Measurements from ENCODE around the gene EEF1G. TPM values are rescaled to one million over a fixed set of nuclear protein-coding genes. Genes with fewer than 3 reads are reported as not detected.
A peak's percentile ranks its signal among the peaks of the same experiment; 100 is the strongest.

EEF1G gene
- total RNA-seq, 1 donor from 2014 or later, result 1,747 TPM

DNA sequence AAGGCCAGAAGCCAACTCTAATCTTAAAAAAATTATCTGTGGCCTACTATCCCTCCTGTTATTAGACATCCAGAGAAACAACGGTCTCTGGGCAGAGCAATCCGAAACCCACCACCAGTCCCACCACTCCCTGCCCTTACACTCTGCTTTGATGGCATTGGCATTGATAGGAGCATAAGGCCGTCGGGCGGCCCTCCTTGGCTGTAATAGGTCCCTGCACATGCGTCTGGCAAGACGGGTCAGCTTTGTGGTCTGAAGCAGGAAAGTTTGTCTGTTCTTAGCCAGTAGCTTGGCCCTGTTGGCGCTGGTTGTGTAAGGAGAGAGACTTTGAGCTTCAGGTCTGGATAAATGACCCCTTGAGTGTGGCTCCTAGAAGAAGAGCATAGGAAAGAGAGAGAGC lies 21.4 kb upstream of the EEF1G start:
- Mint-ChIP-seq H3K36me3 (peaks cover 36% of the 10 kb centered on the region), H3K9me3 (no peaks in the 10 kb centered on the region), H3K4me1 (peaks cover 35% of the 10 kb centered on the region), H3K27ac (no peak overlapping the region), H3K27me3 (ENCODE audit: low read depth) (no peaks in the 10 kb centered on the region), H3K4me3 (no peak overlapping the region)
- TF ChIP-seq, protein P1, sequence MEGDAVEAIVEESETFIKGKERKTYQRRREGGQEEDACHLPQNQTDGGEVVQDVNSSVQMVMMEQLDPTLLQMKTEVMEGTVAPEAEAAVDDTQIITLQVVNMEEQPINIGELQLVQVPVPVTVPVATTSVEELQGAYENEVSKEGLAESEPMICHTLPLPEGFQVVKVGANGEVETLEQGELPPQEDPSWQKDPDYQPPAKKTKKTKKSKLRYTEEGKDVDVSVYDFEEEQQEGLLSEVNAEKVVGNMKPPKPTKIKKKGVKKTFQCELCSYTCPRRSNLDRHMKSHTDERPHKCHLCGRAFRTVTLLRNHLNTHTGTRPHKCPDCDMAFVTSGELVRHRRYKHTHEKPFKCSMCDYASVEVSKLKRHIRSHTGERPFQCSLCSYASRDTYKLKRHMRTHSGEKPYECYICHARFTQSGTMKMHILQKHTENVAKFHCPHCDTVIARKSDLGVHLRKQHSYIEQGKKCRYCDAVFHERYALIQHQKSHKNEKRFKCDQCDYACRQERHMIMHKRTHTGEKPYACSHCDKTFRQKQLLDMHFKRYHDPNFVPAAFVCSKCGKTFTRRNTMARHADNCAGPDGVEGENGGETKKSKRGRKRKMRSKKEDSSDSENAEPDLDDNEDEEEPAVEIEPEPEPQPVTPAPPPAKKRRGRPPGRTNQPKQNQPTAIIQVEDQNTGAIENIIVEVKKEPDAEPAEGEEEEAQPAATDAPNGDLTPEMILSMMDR (IDR thresholded peaks at IDR 0.05; ENCODE audit: unreplicated experiment), result no peak
- DNase-seq (ENCODE audit: low spot score in 2 of 2, unreplicated experiment in 2 of 2), result no peak

DNA sequence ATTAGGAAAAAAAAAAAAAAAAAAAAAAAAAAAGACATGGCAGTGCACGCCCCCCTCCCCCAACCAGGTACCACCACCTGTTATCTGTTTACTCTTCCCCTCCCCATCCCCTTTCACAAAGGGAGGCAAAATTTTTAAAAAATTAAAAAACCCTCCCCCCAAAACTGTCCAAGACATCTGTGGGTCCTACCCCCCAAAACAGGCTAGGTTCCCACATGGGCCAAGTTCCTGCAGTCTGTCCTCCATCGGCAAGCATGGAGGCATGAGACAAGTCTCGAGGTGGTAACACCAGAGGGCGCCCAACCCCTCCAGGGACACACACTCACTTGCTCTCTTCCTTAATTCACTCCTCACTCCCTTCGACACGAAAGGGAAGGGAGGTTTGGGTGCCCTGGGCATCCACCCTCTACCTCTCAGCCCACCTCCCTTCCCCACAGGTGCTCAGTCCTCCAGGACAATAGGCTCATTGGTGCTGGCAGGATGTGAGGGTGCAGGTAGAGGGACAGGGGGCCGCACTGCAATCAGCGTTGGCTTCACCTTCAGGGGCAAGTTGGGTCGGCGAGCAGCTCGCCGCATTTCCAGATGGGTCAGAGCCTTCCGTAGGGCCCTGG lies 19.8 kb upstream of the EEF1G start:
- TF ChIP-seq, protein P1 (IDR thresholded peaks at IDR 0.05; ENCODE audit: unreplicated experiment), result no peak
- Mint-ChIP-seq H3K36me3 (peaks cover 32% of the 10 kb centered on the region), H3K27ac (peak overlapping the region; percentile 85), H3K4me3 (peak overlapping the region; percentile 38), H3K4me1 (peaks cover 25% of the 10 kb centered on the region), H3K27me3 (ENCODE audit: low read depth) (no peaks in the 10 kb centered on the region), H3K9me3 (no peaks in the 10 kb centered on the region)
- DNase-seq (ENCODE audit: low spot score in 2 of 2, unreplicated experiment in 2 of 2), result peak in 1 of 2 experiments; percentile 66

DNA sequence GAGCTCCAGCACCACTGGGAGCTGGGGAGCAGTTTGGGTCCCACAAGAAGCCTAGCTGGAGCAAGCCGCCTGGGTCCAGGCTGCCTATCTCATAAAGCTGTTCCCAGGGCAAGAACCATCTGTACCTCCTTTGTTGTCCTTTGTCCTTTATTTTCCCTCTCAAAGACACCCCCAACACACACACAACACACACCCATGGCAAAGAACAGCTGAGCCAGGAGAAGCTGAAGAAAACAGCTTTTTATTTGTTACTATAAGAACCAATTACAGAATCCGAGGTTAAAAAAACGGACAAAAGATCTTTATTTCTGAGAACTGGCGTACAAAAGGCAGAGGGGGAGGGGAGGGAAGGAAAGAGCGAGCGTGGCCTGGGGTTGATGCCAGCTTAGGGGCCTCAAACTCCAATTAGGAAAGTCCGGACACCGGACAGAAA lies 19.3 kb upstream of the EEF1G start:
- Mint-ChIP-seq H3K27me3 (ENCODE audit: low read depth) (no peaks in the 10 kb centered on the region), H3K4me1 (peaks cover 24% of the 10 kb centered on the region), H3K9me3 (no peaks in the 10 kb centered on the region), H3K36me3 (peaks cover 28% of the 10 kb centered on the region), H3K4me3 (no peak overlapping the region), H3K27ac (no peak overlapping the region)
- TF ChIP-seq, protein P1 (IDR thresholded peaks at IDR 0.05; ENCODE audit: unreplicated experiment), result no peak
- no peak for DNase-seq (ENCODE audit: low spot score in 2 of 2, unreplicated experiment in 2 of 2)

DNA sequence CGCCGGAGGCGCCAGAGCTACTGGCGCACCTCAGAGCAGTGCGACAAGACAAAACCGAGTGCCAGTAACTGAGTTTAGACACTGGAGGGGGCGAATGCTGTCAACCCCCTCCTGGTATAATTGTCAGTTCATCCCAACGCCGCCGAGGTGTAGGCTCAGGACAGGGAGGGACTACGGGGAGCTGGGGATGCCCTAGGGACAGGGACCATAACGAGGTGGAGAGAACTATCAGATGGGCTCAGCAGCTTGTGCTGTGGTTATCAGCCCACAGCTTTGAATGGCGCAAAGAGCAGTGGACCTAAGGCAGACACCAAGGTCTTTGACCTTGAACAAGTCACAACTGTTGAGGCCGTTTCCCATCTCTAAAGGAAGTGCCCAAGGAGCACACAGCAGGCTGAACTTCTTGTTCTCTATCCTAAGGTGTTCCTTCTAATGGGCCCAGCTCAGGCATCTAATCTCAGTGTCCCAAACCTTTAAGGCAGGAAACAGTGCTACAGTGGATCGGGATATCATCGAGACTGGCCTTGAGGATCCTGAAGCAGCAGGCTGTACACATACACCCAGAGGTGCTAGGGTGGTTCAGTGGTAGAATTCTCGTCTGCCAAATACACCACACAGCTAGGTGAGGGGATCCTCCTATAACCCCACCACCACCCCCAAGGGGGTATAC lies 18.6 kb upstream of the EEF1G start:
- peaks cover 23% of the 10 kb centered on the region for H3K36me3 Mint-ChIP-seq
- peak overlapping the region; percentile 97 for H3K4me3 Mint-ChIP-seq
- no peak for DNase-seq (ENCODE audit: low spot score in 2 of 2, unreplicated experiment in 2 of 2)
- no peaks in the 10 kb centered on the region for H3K27me3 Mint-ChIP-seq (ENCODE audit: low read depth)
- peak overlapping the region; percentile 93 for H3K27ac Mint-ChIP-seq
- H3K4me1 Mint-ChIP-seq, result peaks cover 24% of the 10 kb centered on the region
- TF ChIP-seq, protein P1 (IDR thresholded peaks at IDR 0.05; ENCODE audit: unreplicated experiment), result no peak
- H3K9me3 Mint-ChIP-seq, result no peaks in the 10 kb centered on the region

DNA sequence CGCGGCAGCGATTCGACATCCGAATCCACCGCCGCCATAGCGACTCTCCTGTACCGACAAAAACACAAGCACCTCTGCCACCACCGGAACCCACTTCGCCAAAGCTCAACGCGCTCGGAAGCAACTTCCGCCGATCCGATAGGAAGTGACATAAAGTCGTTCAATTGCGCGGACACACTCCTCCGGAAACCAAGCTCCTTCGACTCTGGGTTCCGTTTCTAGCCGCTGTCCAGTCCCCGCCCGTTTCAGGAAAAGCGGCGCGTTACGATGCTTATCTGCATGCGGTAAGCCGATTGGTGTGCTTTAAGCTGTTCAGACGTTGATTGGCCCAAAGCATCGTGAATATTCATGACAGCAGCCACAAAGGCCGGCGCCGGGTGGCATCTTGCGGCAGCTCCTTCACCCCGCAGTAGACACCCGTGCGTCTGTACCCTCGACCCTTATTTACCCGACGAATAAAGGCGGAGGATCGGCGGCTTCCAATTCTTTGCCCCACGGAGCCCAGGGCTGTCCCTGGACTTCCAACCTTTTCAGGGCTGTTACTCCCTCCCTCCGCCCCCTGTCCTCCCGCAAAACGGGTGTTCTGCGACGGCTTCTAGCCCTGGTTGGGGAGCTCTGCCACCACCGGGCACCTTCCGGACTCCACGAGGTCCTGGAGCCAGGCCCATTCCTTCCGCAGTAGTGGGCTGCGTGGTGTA lies 17.9 kb upstream of the EEF1G start, which contains the start of gene TUT1:
Gene TUT1, minus strand, starts transcription at position 76 of the 698 bp plus-strand sequence. Its CDS starts 38 bp downstream, at position 38.
- no peaks in the 10 kb centered on the region for H3K27me3 Mint-ChIP-seq (ENCODE audit: low read depth)

More for the DNA sequence above, 17.9 kb upstream of the EEF1G start, which contains the start of gene TUT1:
- peak within 1 kb of the TSS; percentile 93 for H3K27ac Mint-ChIP-seq
- peaks cover 20% of the 10 kb centered on the region for H3K36me3 Mint-ChIP-seq
- peak within 1 kb of the TSS; percentile 97 for H3K4me3 Mint-ChIP-seq
- TF ChIP-seq, protein P1 (IDR thresholded peaks at IDR 0.05; ENCODE audit: unreplicated experiment), result no peak
- peaks cover 24% of the 10 kb centered on the region for H3K4me1 Mint-ChIP-seq
- no peaks in the 10 kb centered on the region for H3K9me3 Mint-ChIP-seq
- peak; percentile 83 to 94 for DNase-seq (ENCODE audit: low spot score in 2 of 2, unreplicated experiment in 2 of 2)

All from mesothelial cell of epicardium (in vitro differentiated cells).